Thyroid gland (tissue), 4 donors: ENCODE measurements around the gene TMEM259. TPM values are rescaled to one million over a fixed set of nuclear protein-coding genes. Genes with fewer than 3 reads are reported as not detected.

Source experiments
- DNase-seq, 2 donors: peaks; one replicate each; pipeline ENCODE4 v3.0.0-alpha.2; 2019
- H3K27ac ChIP-seq, 3 donors: fragments of 200-600 bp; sonication (generic); 1 replicate in 2 of 3; 2 replicates in 1 of 3; pipeline ENCODE4 v1.5.1; 2016 to 2019; ENCODE audit warnings: mild to moderate bottlenecking in 1 of 3, moderate library complexity in 1 of 3
- H3K27me3 ChIP-seq: fragments of 200-600 bp; sonication (generic); one replicate; pipeline ENCODE4 v1.5.1; 2019
- H3K36me3 ChIP-seq, 2 donors: fragments of 200-600 bp; sonication (generic); one replicate each; pipeline ENCODE4 v1.5.1; 2016 to 2019
- H3K4me1 ChIP-seq, 2 donors: fragments of 200-600 bp; sonication (generic); one replicate each; pipeline ENCODE4 v1.5.1; 2017 to 2019
- H3K4me3 ChIP-seq, 3 donors: fragments of 200-600 bp; sonication (generic); replicated peaks in 1 of 3; 1 replicate in 2 of 3; 2 replicates in 1 of 3; pipeline ENCODE4 v1.5.1; 2016; ENCODE audit warnings: mild to moderate bottlenecking in 1 of 3
- H3K9me3 ChIP-seq: fragments of 200-600 bp; sonication (generic); one replicate; pipeline ENCODE4 v1.5.1; 2017
- CTCF ChIP-seq, 6 experiments: fragments of 200-600 bp in 3 of 6; fragments of 450-650 bp in 3 of 6; sonication (generic) in 3 of 6; IDR thresholded peaks; one replicate each; pipeline ENCODE4 v1.5.1; 2016 to 2019; ENCODE audit warnings: antibody characterized with exemption in 6 of 6, mild to moderate bottlenecking in 2 of 6, inconsistent platforms in 1 of 6, moderate library complexity in 1 of 6
- POLR2A ChIP-seq, 2 donors: fragments of 450-650 bp; IDR thresholded peaks; one replicate each; pipeline ENCODE4 v1.6.1; 2017; ENCODE audit warnings: antibody characterized with exemption in 2 of 2, mild to moderate bottlenecking in 2 of 2, moderate library complexity in 1 of 2
- WGBS, 2 donors: methylation state at CpG; one replicate each; pipeline ENCODE4 v1.1.5; 2017; 5-methylcytosine and 5-hydroxymethylcytosine counted together
- intact Hi-C: fragments of 100-400 bp; cut with DNase I; formaldehyde crosslinking; loops from one replicate; pipeline ENCODE4 v1.15.1; 2023
- total RNA-seq, 4 donors: library from RNA; depleted of rRNA; stranded (reverse); fragments of >200 nt; gene quantifications; one replicate each; pipeline ENCODE4 v1.2.3, GENCODE V29; 2016

The TMEM259 gene
- total RNA-seq, 4 donors from 2014 or later = 162 to 238 (median 192) TPM

- WGBS, 2 donors = 3 to 4% methylated on average over 12 to 25 of the region's 38 CpGs
- Histone ChIP-seq H3K9me3 (no peaks in the 10 kb centered on the region), H3K27ac (peak overlapping the region in 2 of 3 donors; percentile 53 to 56), H3K4me3 (peak overlapping the region in 2 of 3 donors; percentile 17 to 26), H3K27me3 (peaks cover 20% of the 10 kb centered on the region), H3K4me1 (peaks cover 3 to 47% of the 10 kb centered on the region in 2 donors), H3K36me3 (no peaks in the 10 kb centered on the region)
- TF ChIP-seq CTCF (IDR thresholded peaks at IDR 0.05) (no peak), POLR2A (IDR thresholded peaks at IDR 0.05) (no peak)
- DNase-seq = no peak
- intact Hi-C loops = no loop called here
Measured at GRCh38 chr19:1067341-1067957, 46.5 kb upstream of the TMEM259 start.

GRCh38 chr19:1066748-1067340 lies 45.9 kb upstream of the TMEM259 start, which contains the start of gene ARHGAP45:
Gene ARHGAP45 (plus strand): TSS chr19:1067167. CDS start chr19:1067406, 239 bp downstream.
- no peaks in the 10 kb centered on the region for H3K9me3 ChIP-seq
- peak in 1 of 2 donors; percentile 26 for DNase-seq
- WGBS, 2 donors = 8% methylated on average over 37 of the region's 61 CpGs; no CpG with 5 or more reads in 1 of the 2 donors
- H3K4me3 ChIP-seq = peak within 1 kb of the TSS in 2 of 3 donors; percentile 17 to 26
- H3K36me3 ChIP-seq = no peaks in the 10 kb centered on the region
- TF ChIP-seq CTCF (IDR thresholded peaks at IDR 0.05) = no peak
- no peak for TF ChIP-seq POLR2A (IDR thresholded peaks at IDR 0.05)
- peak within 1 kb of the TSS in 2 of 3 donors; percentile 53 to 56 for H3K27ac ChIP-seq
- intact Hi-C loops = no loop called here
- H3K27me3 ChIP-seq = peaks cover 20% of the 10 kb centered on the region
- peaks cover 3 to 47% of the 10 kb centered on the region in 2 donors for H3K4me1 ChIP-seq

- Histone ChIP-seq H3K27ac (no peak overlapping the region), H3K27me3 (peaks cover 20% of the 10 kb centered on the region), H3K4me1 (peaks cover 3 to 42% of the 10 kb centered on the region in 2 donors), H3K4me3 (no peak overlapping the region), H3K36me3 (no peaks in the 10 kb centered on the region), H3K9me3 (no peaks in the 10 kb centered on the region)
- TF ChIP-seq POLR2A (IDR thresholded peaks at IDR 0.05) (no peak), CTCF (IDR thresholded peaks at IDR 0.05) (no peak)
- intact Hi-C loops = no loop called here
- no peak for DNase-seq
- WGBS, 2 donors = 36 to 51% methylated on average over 6 to 10 of the region's 17 CpGs
Measured at GRCh38 chr19:1066251-1066747, 45.4 kb upstream of the TMEM259 start.

GRCh38 chr19:1065606-1066109 lies 44.7 kb upstream of the TMEM259 start:
- no peak for DNase-seq
- Histone ChIP-seq H3K27ac (no peak overlapping the region), H3K4me1 (peaks cover 3 to 37% of the 10 kb centered on the region in 2 donors), H3K27me3 (peaks cover 15% of the 10 kb centered on the region), H3K4me3 (no peak overlapping the region), H3K36me3 (no peaks in the 10 kb centered on the region), H3K9me3 (no peaks in the 10 kb centered on the region)
- 62 to 71% methylated on average over 8 to 16 of the region's 17 CpGs for WGBS, 2 donors
- TF ChIP-seq CTCF (IDR thresholded peaks at IDR 0.05) (no peak), POLR2A (IDR thresholded peaks at IDR 0.05) (no peak)
- intact Hi-C loops = no loop called here
